ACC112 (cell line): ENCODE measurements around the gene TMEM121.

ENCODE experiments used
- H2AFZ ChIP-seq: fragments of 200-600 bp; sonication (generic); one replicate; pipeline ENCODE4 v1.6.0; 2017; ENCODE audit warnings: antibody characterized with exemption, low read length; ENCODE audit not compliant: unreplicated experiment
- H3K27ac ChIP-seq: fragments of 200-600 bp; sonication (generic); 2 replicates; pipeline ENCODE4 v1.5.1; 2014; ENCODE audit warnings: low read depth, mild to moderate bottlenecking, antibody characterized with exemption, low read length, moderate library complexity
- H3K27me3 ChIP-seq: fragments of 200-600 bp; sonication (generic); 2 replicates; pipeline ENCODE4 v1.6.1; 2014; ENCODE audit warnings: mild to moderate bottlenecking, antibody characterized with exemption, low read length, moderate library complexity, mixed read lengths; ENCODE audit not compliant: insufficient read depth
- H3K36me3 ChIP-seq: fragments of 200-600 bp; sonication (generic); 2 replicates; pipeline ENCODE4 v1.6.1; 2016; ENCODE audit warnings: mild to moderate bottlenecking, antibody characterized with exemption, low read length, moderate library complexity, mixed read lengths; ENCODE audit not compliant: insufficient read depth
- H3K4me1 ChIP-seq: fragments of 200-600 bp; sonication (generic); one replicate; pipeline ENCODE4 v1.6.1; 2016; ENCODE audit warnings: low read length, mixed read lengths; ENCODE audit not compliant: insufficient read depth, unreplicated experiment, control insufficient read depth
- H3K4me3 ChIP-seq: fragments of 200-600 bp; sonication (generic); 2 replicates; pipeline ENCODE4 v1.5.1; 2014; ENCODE audit warnings: mild to moderate bottlenecking, low read depth, low read length
- H3K79me2 ChIP-seq: fragments of 200-600 bp; sonication (generic); one replicate; pipeline ENCODE4 v1.6.0; 2016; ENCODE audit warnings: low read length; ENCODE audit not compliant: control insufficient read depth, unreplicated experiment, insufficient read depth

Gene TMEM121

GRCh38 chr14:105501504-105502291 lies 24.7 kb upstream of the TMEM121 start:
- no peaks in the 10 kb centered on the region for H3K36me3 ChIP-seq
- H3K27me3 ChIP-seq, result no peaks in the 10 kb centered on the region
- no peaks in the 10 kb centered on the region for H3K4me1 ChIP-seq
- H3K4me3 ChIP-seq, result no peak overlapping the region
- no peak overlapping the region for H3K27ac ChIP-seq
- no peak overlapping the region for H2AFZ ChIP-seq
- H3K79me2 ChIP-seq, result no peaks in the 10 kb centered on the region

GRCh38 chr14:105502446-105503295 lies 23.7 kb upstream of the TMEM121 start:
- no peaks in the 10 kb centered on the region for H3K4me1 ChIP-seq
- H3K4me3 ChIP-seq, result no peak overlapping the region
- no peaks in the 10 kb centered on the region for H3K79me2 ChIP-seq

GRCh38 chr14:105503296-105503640 lies 23.1 kb upstream of the TMEM121 start:
- Histone ChIP-seq H3K4me3 (no peak overlapping the region), H3K27me3 (peaks cover 9% of the 10 kb centered on the region; the same call in 1 of the 2 replicates), H3K36me3 (no peaks in the 10 kb centered on the region)

More at GRCh38 chr14:105502446-105503295, 23.7 kb upstream of the TMEM121 start:
- Histone ChIP-seq H2AFZ (no peak overlapping the region), H3K27ac (no peak overlapping the region), H3K27me3 (peaks cover 3% of the 10 kb centered on the region; the same call in 1 of the 2 replicates), H3K36me3 (no peaks in the 10 kb centered on the region)

GRCh38 chr14:105503935-105504692 lies 22.3 kb upstream of the TMEM121 start:
- H3K4me1 ChIP-seq, result no peaks in the 10 kb centered on the region
- H3K79me2 ChIP-seq, result no peaks in the 10 kb centered on the region
- no peaks in the 10 kb centered on the region for H3K36me3 ChIP-seq
- H3K27me3 ChIP-seq, result peaks cover 16% of the 10 kb centered on the region; the same call in 1 of the 2 replicates
- no peak overlapping the region for H2AFZ ChIP-seq
- H3K4me3 ChIP-seq, result no peak overlapping the region
- H3K27ac ChIP-seq, result no peak overlapping the region

More at GRCh38 chr14:105503296-105503640, 23.1 kb upstream of the TMEM121 start:
- Histone ChIP-seq H3K27ac (no peak overlapping the region), H2AFZ (no peak overlapping the region), H3K79me2 (no peaks in the 10 kb centered on the region), H3K4me1 (no peaks in the 10 kb centered on the region)

- Histone ChIP-seq H2AFZ (no peak overlapping the region), H3K4me3 (no peak overlapping the region), H3K79me2 (no peaks in the 10 kb centered on the region), H3K36me3 (no peaks in the 10 kb centered on the region), H3K27ac (no peak overlapping the region), H3K27me3 (peaks cover 22% of the 10 kb centered on the region; the same call in 1 of the 2 replicates), H3K4me1 (no peaks in the 10 kb centered on the region)
Observed at GRCh38 chr14:105505101-105505500, 21.3 kb upstream of the TMEM121 start.

GRCh38 chr14:105507247-105507646 lies 19.1 kb upstream of the TMEM121 start:
- Histone ChIP-seq H3K36me3 (no peaks in the 10 kb centered on the region), H3K27ac (no peak overlapping the region), H3K27me3 (peaks cover 32% of the 10 kb centered on the region; the same call in 1 of the 2 replicates), H2AFZ (no peak overlapping the region), H3K4me3 (no peak overlapping the region), H3K79me2 (no peaks in the 10 kb centered on the region), H3K4me1 (peaks cover 2% of the 10 kb centered on the region)

GRCh38 chr14:105508069-105508468 lies 18.3 kb upstream of the TMEM121 start:
- H3K4me3 ChIP-seq, result no peak overlapping the region
- no peak overlapping the region for H2AFZ ChIP-seq
- no peaks in the 10 kb centered on the region for H3K36me3 ChIP-seq
- no peak overlapping the region for H3K27ac ChIP-seq
- no peaks in the 10 kb centered on the region for H3K79me2 ChIP-seq
- peaks cover 2% of the 10 kb centered on the region for H3K4me1 ChIP-seq
- peaks cover 39% of the 10 kb centered on the region for H3K27me3 ChIP-seq

GRCh38 chr14:105508601-105509000 lies 17.8 kb upstream of the TMEM121 start:
- no peak overlapping the region for H3K4me3 ChIP-seq
- H3K4me1 ChIP-seq, result peaks cover 2% of the 10 kb centered on the region
- H3K27me3 ChIP-seq, result peaks cover 43% of the 10 kb centered on the region
- no peaks in the 10 kb centered on the region for H3K79me2 ChIP-seq
- H2AFZ ChIP-seq, result no peak overlapping the region
- H3K27ac ChIP-seq, result no peak overlapping the region
- no peaks in the 10 kb centered on the region for H3K36me3 ChIP-seq

GRCh38 chr14:105517096-105517495 lies 9.3 kb upstream of the TMEM121 start:
- Histone ChIP-seq H3K27ac (no peak overlapping the region), H2AFZ (no peak overlapping the region), H3K36me3 (no peaks in the 10 kb centered on the region), H3K79me2 (no peaks in the 10 kb centered on the region), H3K4me3 (no peak overlapping the region), H3K4me1 (no peaks in the 10 kb centered on the region), H3K27me3 (peaks cover 44% of the 10 kb centered on the region)

GRCh38 chr14:105519946-105520698 lies 6.3 kb upstream of the TMEM121 start:
- H3K36me3 ChIP-seq, result no peaks in the 10 kb centered on the region
- no peak overlapping the region for H3K27ac ChIP-seq
- no peak overlapping the region for H2AFZ ChIP-seq
- no peaks in the 10 kb centered on the region for H3K79me2 ChIP-seq
- peaks cover 36% of the 10 kb centered on the region for H3K27me3 ChIP-seq
- no peak overlapping the region for H3K4me3 ChIP-seq
- no peaks in the 10 kb centered on the region for H3K4me1 ChIP-seq
